Measurements from ENCODE around the gene INHBA. TPM values are rescaled to one million over a fixed set of nuclear protein-coding genes. Genes with fewer than 3 reads are reported as not detected.
A peak's percentile ranks its signal among the peaks of the same experiment; 100 is the strongest.

The INHBA gene
- total RNA-seq, 1 donor from 2014 or later: 70.2 TPM

DNA sequence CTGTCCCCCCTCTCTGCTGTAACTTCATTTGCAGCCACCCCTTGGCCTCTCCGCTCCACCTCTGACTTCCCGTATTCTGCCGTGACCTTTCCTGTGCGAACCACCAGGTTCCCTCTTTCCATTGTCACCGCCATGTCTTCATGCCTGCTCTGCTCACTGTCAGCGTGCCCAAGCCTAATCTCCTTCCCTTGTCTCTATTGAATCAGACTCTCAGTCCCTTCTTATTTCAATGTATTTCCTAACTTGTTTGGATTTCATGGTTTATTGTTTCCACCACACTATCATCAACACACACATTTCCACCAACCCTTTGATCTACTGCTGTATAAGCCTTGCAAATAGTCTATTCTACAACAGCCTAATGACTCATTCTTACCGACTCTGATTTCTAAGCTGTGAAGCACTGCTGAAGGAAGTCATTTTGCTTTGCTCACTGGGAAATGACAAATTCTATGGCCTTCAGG is 30.0 kb upstream of the INHBA start:
- Histone ChIP-seq H3K27ac (no peak overlapping the region), H3K36me3 (no peaks in the 10 kb centered on the region), H3K9me3 (no peaks in the 10 kb centered on the region), H3K27me3 (no peaks in the 10 kb centered on the region), H3K4me3 (no peak overlapping the region), H3K4me1 (peaks cover 5% of the 10 kb centered on the region)
- peak; percentile 81 for ATAC-seq
- DNase-seq: peak; percentile 55
- TF ChIP-seq, protein P1, sequence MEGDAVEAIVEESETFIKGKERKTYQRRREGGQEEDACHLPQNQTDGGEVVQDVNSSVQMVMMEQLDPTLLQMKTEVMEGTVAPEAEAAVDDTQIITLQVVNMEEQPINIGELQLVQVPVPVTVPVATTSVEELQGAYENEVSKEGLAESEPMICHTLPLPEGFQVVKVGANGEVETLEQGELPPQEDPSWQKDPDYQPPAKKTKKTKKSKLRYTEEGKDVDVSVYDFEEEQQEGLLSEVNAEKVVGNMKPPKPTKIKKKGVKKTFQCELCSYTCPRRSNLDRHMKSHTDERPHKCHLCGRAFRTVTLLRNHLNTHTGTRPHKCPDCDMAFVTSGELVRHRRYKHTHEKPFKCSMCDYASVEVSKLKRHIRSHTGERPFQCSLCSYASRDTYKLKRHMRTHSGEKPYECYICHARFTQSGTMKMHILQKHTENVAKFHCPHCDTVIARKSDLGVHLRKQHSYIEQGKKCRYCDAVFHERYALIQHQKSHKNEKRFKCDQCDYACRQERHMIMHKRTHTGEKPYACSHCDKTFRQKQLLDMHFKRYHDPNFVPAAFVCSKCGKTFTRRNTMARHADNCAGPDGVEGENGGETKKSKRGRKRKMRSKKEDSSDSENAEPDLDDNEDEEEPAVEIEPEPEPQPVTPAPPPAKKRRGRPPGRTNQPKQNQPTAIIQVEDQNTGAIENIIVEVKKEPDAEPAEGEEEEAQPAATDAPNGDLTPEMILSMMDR (IDR thresholded peaks at IDR 0.05): no peak
- intact Hi-C loops (cut with DNase I): no loop called here

DNA sequence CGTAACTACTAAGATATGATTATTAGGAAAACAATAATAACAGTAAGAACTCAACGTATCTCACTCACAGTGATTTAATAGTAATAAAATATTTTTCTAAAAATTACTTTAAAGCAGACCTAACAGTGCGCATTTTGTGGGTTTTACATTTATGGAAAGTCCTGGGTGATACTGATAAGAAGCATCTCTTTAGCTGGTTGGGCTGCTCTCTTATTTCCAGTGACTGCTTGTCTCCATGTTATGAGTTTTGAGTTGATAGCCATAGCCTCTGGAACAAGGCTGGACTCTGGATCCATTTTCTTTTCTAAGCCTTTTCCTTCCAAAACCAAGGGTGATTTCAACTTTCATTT is 29.5 kb upstream of the INHBA start:
- TF ChIP-seq, protein P1 (IDR thresholded peaks at IDR 0.05): no peak

DNA sequence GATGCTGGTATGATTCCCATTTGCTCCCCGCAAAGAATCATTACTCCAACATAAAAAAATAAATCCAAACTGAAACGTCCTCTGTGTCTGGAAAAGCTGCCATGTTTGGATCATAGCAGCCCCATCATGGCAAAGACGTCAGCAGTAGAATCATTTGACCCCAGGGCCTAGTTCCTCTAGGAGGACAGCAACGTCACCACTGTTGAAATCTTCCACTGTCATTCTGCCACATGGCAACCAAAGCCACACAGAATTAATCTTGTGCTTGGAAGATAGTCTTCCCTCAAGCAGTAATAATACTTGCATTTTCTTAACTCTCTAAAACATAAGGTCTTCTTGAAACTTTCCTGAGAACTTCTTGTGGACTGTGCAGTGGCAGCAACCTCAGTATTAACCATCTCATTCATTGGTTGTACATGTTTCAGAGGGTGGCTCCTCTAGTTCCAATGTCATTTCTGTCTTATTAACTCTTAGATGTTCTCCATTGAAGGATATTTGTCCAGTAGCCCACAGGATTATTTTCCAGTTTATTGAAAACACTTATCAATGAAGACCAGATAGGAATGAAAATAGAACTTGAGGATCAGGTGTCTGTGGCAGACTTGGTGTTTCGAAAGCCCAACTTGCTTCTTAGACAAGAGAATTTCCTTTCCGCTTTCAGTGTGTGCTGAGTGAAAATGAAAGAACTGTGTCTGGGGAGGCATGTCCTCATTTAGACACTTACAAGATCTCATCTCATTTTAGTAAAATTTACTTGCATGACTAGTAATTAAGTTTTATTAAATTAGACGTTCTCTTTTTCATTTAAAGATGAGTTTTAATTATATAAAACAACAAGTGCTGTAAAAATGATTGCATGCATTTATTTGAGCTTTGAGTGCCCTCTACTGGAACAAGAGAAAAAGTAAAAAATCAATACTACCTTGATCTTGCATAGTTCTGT is 28.9 kb upstream of the INHBA start:
- TF ChIP-seq, protein P1 (IDR thresholded peaks at IDR 0.05): peak; percentile 44
- Histone ChIP-seq H3K27me3 (no peaks in the 10 kb centered on the region), H3K4me1 (peaks cover 5% of the 10 kb centered on the region), H3K9me3 (no peaks in the 10 kb centered on the region), H3K36me3 (no peaks in the 10 kb centered on the region), H3K27ac (peak overlapping the region; percentile 48), H3K4me3 (no peak overlapping the region)
- ATAC-seq (peak; percentile 70), DNase-seq (no peak)
- intact Hi-C loops (cut with DNase I): no loop called here

More for the DNA sequence above, 29.5 kb upstream of the INHBA start:
- Histone ChIP-seq H3K4me1 (peaks cover 5% of the 10 kb centered on the region), H3K27me3 (no peaks in the 10 kb centered on the region), H3K36me3 (no peaks in the 10 kb centered on the region), H3K9me3 (no peaks in the 10 kb centered on the region), H3K27ac (no peak overlapping the region), H3K4me3 (no peak overlapping the region)
- no peak for DNase-seq
- no peak for ATAC-seq
- intact Hi-C loops (cut with DNase I): no loop called here

DNA sequence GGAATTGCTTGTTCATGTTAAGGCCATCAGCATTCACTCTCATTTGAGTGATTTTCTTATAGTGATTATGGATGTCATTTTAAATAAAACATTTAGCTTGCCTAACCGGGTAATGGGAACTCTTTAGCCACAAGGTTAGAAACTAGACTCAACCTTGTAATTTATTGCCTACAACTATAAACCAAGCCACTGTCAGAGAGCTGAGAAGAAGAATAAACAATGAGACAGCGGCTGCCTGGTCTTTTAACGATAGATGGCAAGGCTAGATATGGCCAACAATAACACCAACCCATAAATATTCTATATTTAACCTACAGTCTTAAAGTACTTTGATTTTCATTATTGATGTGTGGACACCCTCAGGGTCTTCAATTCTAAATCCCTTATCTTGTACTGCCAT is 27.8 kb upstream of the INHBA start:
- Histone ChIP-seq H3K9me3 (no peaks in the 10 kb centered on the region), H3K36me3 (no peaks in the 10 kb centered on the region), H3K4me1 (peaks cover 5% of the 10 kb centered on the region), H3K27ac (no peak overlapping the region), H3K27me3 (no peaks in the 10 kb centered on the region), H3K4me3 (no peak overlapping the region)
- DNase-seq (no peak), ATAC-seq (no peak)
- intact Hi-C loops (cut with DNase I): no loop called here
- TF ChIP-seq, protein P1 (IDR thresholded peaks at IDR 0.05): no peak

DNA sequence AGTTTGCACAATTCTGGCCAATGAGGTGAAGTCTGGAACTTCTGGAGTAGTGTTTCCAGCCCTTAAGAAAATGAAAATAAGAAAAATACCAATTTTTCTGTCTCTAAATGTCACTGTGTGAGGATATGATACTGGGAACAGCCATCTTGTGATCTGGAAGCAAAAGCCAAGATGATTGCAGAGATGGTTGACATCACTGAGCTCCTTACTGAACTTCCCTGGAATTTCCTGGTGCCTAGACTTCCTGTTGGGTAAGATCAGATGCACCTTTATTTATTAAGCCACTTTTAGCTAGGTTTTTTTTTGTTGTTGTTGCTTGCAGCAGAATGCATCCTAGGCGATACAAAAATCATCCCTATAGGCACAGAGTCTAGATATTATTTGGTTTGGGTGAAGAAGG is 27.3 kb upstream of the INHBA start:
- TF ChIP-seq, protein P1 (IDR thresholded peaks at IDR 0.05): no peak

More for the DNA sequence above, 27.3 kb upstream of the INHBA start:
- no peaks in the 10 kb centered on the region for H3K9me3 ChIP-seq
- no peaks in the 10 kb centered on the region for H3K36me3 ChIP-seq
- H3K27ac ChIP-seq: no peak overlapping the region
- no peaks in the 10 kb centered on the region for H3K27me3 ChIP-seq
- H3K4me1 ChIP-seq: peaks cover 5% of the 10 kb centered on the region
- DNase-seq (no peak), ATAC-seq (no peak)
- no peak overlapping the region for H3K4me3 ChIP-seq
- intact Hi-C loops (cut with DNase I): no loop called here
